Endothelial cell of umbilical vein (primary cell): ENCODE data around the gene GRK5. TPM values are rescaled to one million over a fixed set of nuclear protein-coding genes. Genes with fewer than 3 reads are reported as not detected.

ENCODE experiments used
- BruUV-seq: library from RNA; stranded (reverse); fragments of 400-500 nt; replicated peaks from 2 replicates; lab custom pipeline; 2021; lab: Mats Ljungman, UMichigan
- CTCF ChIA-PET: fragments of 300-600, 350-600 bp; sonication (Branson Sonifier 250); formaldehyde crosslinking; loops from one replicate; lab custom pipeline; 2021; ENCODE audit warnings: antibody characterized with exemption, inconsistent platforms; lab: Charles Lee
- POLR2A ChIA-PET: fragments of 300-600, 350-600 bp; sonication (Branson Sonifier 250); formaldehyde crosslinking; loops from one replicate; lab custom pipeline; 2021; ENCODE audit warnings: antibody characterized with exemption, inconsistent platforms; lab: Charles Lee
- DNase-seq: peaks from one replicate; pipeline ENCODE4 v3.0.0-alpha.2; 2011; ENCODE audit warnings: low read depth, low spot score
- FAIRE-seq: peaks from 2 replicates; lab custom pipeline; 2011; peaks lifted over from hg19 to GRCh38; lab: Jason Lieb, UNC
- H2AFZ ChIP-seq: 2 replicates; pipeline ENCODE4 v1.6.0; 2012; ENCODE audit warnings: low read depth, low read length, control low read depth, inconsistent platforms
- H3K27ac ChIP-seq: 2 replicates; pipeline ENCODE4 v1.5.1; 2011; ENCODE audit warnings: low read depth, mild to moderate bottlenecking, control low read depth, low read length, moderate library complexity; ENCODE audit not compliant: insufficient read depth
- H3K27me3 ChIP-seq, 2 experiments: 2 replicates each; pipeline versions ENCODE4 v1.6.0 to v1.6.1; 2011; ENCODE audit warnings: low read length in 2 of 2, mixed read lengths in 1 of 2; ENCODE audit not compliant: control insufficient read depth in 2 of 2, insufficient read depth in 2 of 2
- H3K36me3 ChIP-seq, 2 experiments: 2 replicates in 1 of 2; 3 replicates in 1 of 2; pipeline ENCODE4 v1.5.1; 2011; ENCODE audit warnings: low read length in 2 of 2, mild to moderate bottlenecking in 1 of 2, moderate library complexity in 1 of 2; ENCODE audit not compliant: control insufficient read depth in 2 of 2, insufficient read depth in 2 of 2; ENCODE audit errors: extremely low read depth in 1 of 2
- H3K4me1 ChIP-seq: 3 replicates; pipeline ENCODE4 v1.5.1; 2011; ENCODE audit warnings: mild to moderate bottlenecking, low read length; ENCODE audit not compliant: control insufficient read depth, insufficient read depth; ENCODE audit errors: extremely low read depth
- H3K4me2 ChIP-seq: 2 replicates; pipeline ENCODE4 v1.6.1; 2011; ENCODE audit warnings: low read length, control low read depth, mixed read lengths; ENCODE audit not compliant: insufficient read depth
- H3K4me3 ChIP-seq, 3 experiments: fragments of 200-600 bp in 1 of 3; sonication (generic), shearing (Covaris generic) in 1 of 3; replicated peaks in 1 of 3; 2 replicates each; pipeline ENCODE4 v1.5.1; 2011 to 2016; ENCODE audit warnings: control low read depth in 3 of 3, low read length in 3 of 3, mild to moderate bottlenecking in 2 of 3, inconsistent platforms in 1 of 3, low read depth in 1 of 3, moderate library complexity in 1 of 3; ENCODE audit not compliant: insufficient read depth in 1 of 3
- H3K79me2 ChIP-seq: 2 replicates; pipeline ENCODE4 v1.6.0; 2012; ENCODE audit warnings: low read length, inconsistent platforms; ENCODE audit not compliant: control insufficient read depth, insufficient read depth
- H3K9ac ChIP-seq: replicated peaks from 2 replicates; pipeline ENCODE3; 2011; ENCODE audit warnings: low read length, control low read depth; ENCODE audit not compliant: insufficient read depth; ENCODE audit errors: extremely low read depth
- H3K9me1 ChIP-seq: replicated peaks from 3 replicates; pipeline ENCODE4 v1.6.0; 2011; ENCODE audit warnings: mild to moderate bottlenecking, low read length; ENCODE audit not compliant: control insufficient read depth, insufficient read depth; ENCODE audit errors: extremely low read depth
- H3K9me3 ChIP-seq: replicated peaks from 2 replicates; pipeline ENCODE4 v1.5.1; 2012; ENCODE audit warnings: low read length, inconsistent platforms; ENCODE audit not compliant: control insufficient read depth, insufficient read depth
- H4K20me1 ChIP-seq: replicated peaks from 2 replicates; pipeline ENCODE3; 2011; ENCODE audit warnings: mild to moderate bottlenecking, low read length; ENCODE audit not compliant: control insufficient read depth, insufficient read depth; ENCODE audit errors: extremely low read depth
- EZH2 ChIP-seq: IDR thresholded peaks from 2 replicates; pipeline ENCODE4 v1.6.1; 2012; ENCODE audit warnings: borderline replicate concordance, low read depth, mild to moderate bottlenecking, moderate library complexity, low read length, inconsistent platforms; ENCODE audit not compliant: severe bottlenecking
- GATA2 ChIP-seq: IDR thresholded peaks from 2 replicates; pipeline ENCODE4 v1.7.0; 2011; ENCODE audit warnings: low read depth, mild to moderate bottlenecking, moderate library complexity, mixed read lengths, low read length; ENCODE audit not compliant: insufficient read length, insufficient read depth
- JUN ChIP-seq: IDR thresholded peaks from 2 replicates; pipeline ENCODE4 v1.6.1; 2011; ENCODE audit warnings: borderline replicate concordance, low read depth; ENCODE audit not compliant: insufficient read length, insufficient read depth
- MYC ChIP-seq: IDR thresholded peaks from one replicate; pipeline ENCODE4 v1.6.1; 2011; ENCODE audit warnings: mild to moderate bottlenecking, low read depth, low read length
- POLR2A ChIP-seq: IDR thresholded peaks from 2 replicates; pipeline ENCODE4 v1.6.1; 2012; ENCODE audit warnings: low read depth, mild to moderate bottlenecking, control low read depth, low read length
- dilution Hi-C: fragments of 300-500 bp; cut with MboI; formaldehyde crosslinking; loops from one replicate; pipeline ENCODE4 v1.15.0; 2019; ENCODE audit warnings: low sequenced_read_pairs; ENCODE audit not compliant: extremely low pct_ligation_motif_present
- intact Hi-C: fragments of 100-400 bp; cut with micrococcal nuclease; formaldehyde crosslinking; loops from one replicate; pipeline ENCODE4 v1.10.0; 2022
- polyA plus RNA-seq, 4 experiments: library from polyadenylated mRNA; depleted of rRNA in 3 of 4; stranded (reverse) in 3 of 4; unstranded in 1 of 4; fragments of >200 nt; gene quantifications; 2 replicates each; pipeline versions ENCODE4 v1.2.1 to v1.2.3, GENCODE V29; 2011 to 2012; ENCODE audit warnings: missing spikeins in 1 of 4
- total RNA-seq: library from RNA; stranded (reverse); gene quantifications from 2 replicates; pipeline ENCODE4 v1.2.3, GENCODE V29; 2021
- TF ChIP-seq, protein P1 (sequence below): IDR thresholded peaks from 2 replicates; pipeline ENCODE4 v1.6.1; 2011; ENCODE audit not compliant: insufficient read depth, insufficient read length
- TF ChIP-seq, protein P2 (sequence below), 2 donors: IDR thresholded peaks; 1 replicate in 1 of 2; 2 replicates in 1 of 2; pipeline ENCODE4 v1.5.1; 2011; ENCODE audit warnings: low read length in 2 of 2, mild to moderate bottlenecking in 2 of 2, moderate library complexity in 2 of 2, control low read depth in 1 of 2, inconsistent platforms in 1 of 2, low read depth in 1 of 2; ENCODE audit not compliant: insufficient read depth in 1 of 2; ENCODE audit errors: extremely low read depth in 1 of 2

GRK5 gene
- total and polyA plus RNA-seq, 2 donors (not counting 3 experiments of a cell fraction or from before 2014, with no cell fraction given) = 13.1 to 29.5 TPM

- intact Hi-C loops = loop anchor here (2.0 kb wide), 1 partner anchor 70 kb away; no protein-coding TSS in a partner anchor
- H3K4me2 ChIP-seq = no peak overlapping the region
- H3K4me1 ChIP-seq = peaks cover 28% of the 10 kb centered on the region
- H3K79me2 ChIP-seq = no peaks in the 10 kb centered on the region
- H3K4me3 ChIP-seq = no peak overlapping the region
- TF ChIP-seq JUN (no peak), GATA2 (no peak), EZH2 (no peak), POLR2A (no peak), MYC (no peak)
- TF ChIP-seq, protein P1, sequence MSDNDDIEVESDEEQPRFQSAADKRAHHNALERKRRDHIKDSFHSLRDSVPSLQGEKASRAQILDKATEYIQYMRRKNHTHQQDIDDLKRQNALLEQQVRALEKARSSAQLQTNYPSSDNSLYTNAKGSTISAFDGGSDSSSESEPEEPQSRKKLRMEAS = no peak
- TF ChIP-seq, protein P2, sequence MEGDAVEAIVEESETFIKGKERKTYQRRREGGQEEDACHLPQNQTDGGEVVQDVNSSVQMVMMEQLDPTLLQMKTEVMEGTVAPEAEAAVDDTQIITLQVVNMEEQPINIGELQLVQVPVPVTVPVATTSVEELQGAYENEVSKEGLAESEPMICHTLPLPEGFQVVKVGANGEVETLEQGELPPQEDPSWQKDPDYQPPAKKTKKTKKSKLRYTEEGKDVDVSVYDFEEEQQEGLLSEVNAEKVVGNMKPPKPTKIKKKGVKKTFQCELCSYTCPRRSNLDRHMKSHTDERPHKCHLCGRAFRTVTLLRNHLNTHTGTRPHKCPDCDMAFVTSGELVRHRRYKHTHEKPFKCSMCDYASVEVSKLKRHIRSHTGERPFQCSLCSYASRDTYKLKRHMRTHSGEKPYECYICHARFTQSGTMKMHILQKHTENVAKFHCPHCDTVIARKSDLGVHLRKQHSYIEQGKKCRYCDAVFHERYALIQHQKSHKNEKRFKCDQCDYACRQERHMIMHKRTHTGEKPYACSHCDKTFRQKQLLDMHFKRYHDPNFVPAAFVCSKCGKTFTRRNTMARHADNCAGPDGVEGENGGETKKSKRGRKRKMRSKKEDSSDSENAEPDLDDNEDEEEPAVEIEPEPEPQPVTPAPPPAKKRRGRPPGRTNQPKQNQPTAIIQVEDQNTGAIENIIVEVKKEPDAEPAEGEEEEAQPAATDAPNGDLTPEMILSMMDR (IDR thresholded peaks at IDR 0.05; ENCODE audit: extremely low read depth in 1 of 2, insufficient read depth in 1 of 2, low read depth in 1 of 2, low read length in 2 of 2) = no peak
- no peaks in the 10 kb centered on the region for H3K9me1 ChIP-seq
- no peak overlapping the region for H3K9ac ChIP-seq
- H3K36me3 ChIP-seq = no peaks in the 10 kb centered on the region
- FAIRE-seq (no peak), DNase-seq (no peak)
- POLR2A ChIA-PET = no interaction called here
- no peaks in the 10 kb centered on the region for H4K20me1 ChIP-seq
- H3K27me3 ChIP-seq = no peaks in the 10 kb centered on the region
- dilution Hi-C loops = no loop called here
- no peaks in the 10 kb centered on the region for H3K9me3 ChIP-seq
- no peak overlapping the region for H2AFZ ChIP-seq
- H3K27ac ChIP-seq = no peak overlapping the region
- BruUV-seq = no TSS peak
- CTCF ChIA-PET = interaction anchor here (1.9 kb wide), 1 partner anchor 137 kb away, joined by 4 read pairs; no protein-coding TSS in a partner anchor
These were observed 133.6 kb downstream of the GRK5 start for GRCh38 chr10:119340893-119341458.
